GM21515 (cell line): ENCODE measurements around the gene IL12A.

Experiments
- ATAC-seq: cut with Tn5 transposase; IDR thresholded peaks from one replicate; pipeline ENCODE4 v1.9.1; 2021; ENCODE audit not compliant: unreplicated experiment

The IL12A gene

DNA sequence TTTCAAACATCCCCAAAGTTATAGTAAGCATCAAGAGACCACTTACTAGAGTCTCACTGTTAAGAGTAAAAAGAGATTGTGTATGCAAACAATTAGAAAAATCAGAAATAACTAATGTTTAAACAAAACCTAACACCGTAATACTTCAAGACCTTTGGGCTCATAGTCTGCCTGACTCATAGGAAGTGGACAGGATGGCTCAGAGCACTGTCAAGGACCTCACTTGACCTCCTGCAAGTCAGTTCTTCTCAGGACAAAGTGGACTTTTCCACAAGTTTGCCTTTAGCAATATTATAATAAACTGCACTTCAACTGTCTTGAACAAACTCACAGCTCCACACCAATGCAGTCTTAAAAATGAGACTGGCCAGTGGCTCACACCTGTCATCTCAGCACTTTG lies 34.8 kb downstream of the IL12A start:
- no peak for ATAC-seq

DNA sequence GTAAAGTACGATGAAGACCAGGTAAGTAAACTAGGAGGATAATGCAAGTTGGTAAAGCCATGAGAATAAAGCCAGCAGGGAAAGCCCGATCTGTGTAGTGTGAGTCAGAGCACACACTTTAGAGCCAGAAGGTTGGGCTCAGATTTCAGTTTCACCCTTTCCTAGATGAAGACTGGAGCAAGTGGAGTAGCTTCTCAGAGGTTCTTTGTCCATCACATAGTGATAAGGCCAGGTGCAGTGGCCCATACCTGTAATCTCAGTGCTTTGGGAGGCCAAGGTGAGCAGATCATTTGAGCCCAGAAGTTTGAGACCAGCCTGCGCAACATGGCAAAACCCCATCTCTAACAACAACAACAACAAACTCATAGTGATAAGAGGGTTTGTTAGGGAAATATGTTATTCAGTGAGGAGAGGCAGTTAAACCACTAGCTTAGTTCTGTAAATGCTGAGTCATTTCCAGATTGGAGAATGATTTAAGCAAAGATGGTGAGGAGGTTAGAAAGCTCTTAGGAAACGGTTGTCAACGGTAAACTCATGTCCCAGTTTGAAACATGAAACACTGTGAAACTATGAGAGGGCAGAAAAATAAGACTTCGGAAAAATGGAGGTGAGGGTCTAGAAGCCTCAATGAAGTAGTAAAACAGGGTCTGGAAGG lies 39.0 kb downstream of the IL12A start:
- ATAC-seq = peak; percentile 83

DNA sequence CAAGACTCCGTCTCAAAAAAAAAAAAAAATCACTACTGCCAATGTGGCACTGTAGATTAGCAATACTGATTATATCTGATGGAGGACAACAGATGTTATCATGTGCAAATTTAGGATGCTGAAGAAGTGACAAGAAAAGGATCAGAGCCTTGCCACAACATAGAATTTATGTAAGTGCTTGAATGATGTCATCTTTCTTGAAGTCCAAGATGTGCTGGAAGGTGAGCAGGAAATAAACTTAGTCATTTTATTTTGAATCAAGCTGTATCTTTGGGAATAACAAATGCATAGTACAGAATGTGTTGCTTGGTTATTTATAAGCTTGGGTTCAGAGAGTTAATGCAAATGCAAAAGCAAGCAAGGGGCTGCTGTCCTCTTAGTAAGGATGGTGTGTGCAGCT lies 47.1 kb downstream of the IL12A start:
- ATAC-seq = no peak

DNA sequence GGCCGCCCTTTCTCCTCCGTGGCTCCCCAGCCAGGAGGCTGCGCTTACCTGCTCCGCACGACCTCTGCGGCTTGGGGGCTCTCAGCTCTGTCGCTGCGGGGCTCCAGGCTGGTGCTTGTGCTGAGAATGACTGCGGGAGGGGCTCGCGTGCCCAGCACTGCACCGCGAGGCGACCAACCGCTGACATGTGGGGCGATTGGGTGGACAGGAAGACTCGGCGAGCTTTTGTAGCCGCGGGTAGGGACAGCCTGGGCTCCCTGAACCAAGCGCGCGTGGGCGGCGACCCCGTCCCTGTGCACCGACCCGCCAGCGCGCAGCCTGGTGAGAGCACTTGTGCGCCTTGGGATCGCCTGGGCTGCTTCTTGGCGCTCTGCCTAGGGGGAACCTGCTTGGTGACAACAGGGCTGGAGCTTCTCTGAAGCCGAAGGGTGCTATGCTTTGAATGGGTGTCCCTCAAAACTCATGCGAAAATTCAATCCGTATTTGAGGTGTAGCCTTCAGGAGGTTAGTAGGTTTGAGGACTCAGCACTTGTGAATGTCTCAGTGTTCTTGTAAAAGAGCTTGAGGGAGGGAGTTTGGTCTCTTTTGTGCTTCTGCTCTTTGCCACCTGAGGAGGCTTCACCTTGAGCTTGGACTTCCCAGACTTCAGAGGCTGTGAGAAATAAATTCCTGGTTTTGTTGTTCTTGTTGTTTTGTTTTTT lies 50.4 kb downstream of the IL12A start:
- no peak for ATAC-seq

DNA sequence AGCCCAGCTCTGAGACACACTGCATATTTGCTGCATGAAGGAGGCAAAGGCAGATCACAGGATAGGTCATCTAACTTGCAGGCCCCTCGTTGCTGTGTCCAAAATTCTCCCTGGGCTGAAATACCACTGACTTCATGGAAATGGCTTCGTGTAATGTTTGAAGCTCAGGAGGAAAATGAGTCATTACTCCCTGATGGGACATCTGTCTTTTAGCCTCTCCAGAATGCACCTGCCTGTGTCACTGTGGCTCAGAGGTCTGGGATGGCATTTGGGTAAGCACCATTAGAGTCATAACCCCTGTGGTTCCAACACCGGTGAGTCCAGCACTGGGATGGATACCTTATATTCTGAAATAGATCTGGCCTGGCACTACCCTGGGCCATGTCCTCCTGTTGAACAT lies 51.5 kb downstream of the IL12A start:
- ATAC-seq = no peak

DNA sequence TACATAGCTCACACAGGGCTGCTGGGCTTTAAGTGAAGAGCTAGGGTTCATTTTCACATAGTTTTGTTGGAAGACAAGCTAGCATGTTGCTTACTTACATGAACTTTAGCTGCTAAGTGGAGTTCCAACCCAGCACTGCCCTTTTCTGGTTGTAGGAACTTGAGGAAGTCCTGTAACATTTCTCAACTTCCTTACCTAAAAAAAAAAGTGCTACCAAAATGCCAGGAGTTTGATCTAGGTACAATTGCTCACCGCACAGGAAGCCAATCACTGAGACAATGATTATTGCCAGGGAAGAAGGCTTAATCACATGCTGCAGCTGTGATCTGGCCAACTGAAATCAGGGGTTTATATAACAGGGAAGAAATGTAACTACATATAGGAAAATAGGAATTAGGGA lies 52.8 kb downstream of the IL12A start:
- no peak for ATAC-seq

DNA sequence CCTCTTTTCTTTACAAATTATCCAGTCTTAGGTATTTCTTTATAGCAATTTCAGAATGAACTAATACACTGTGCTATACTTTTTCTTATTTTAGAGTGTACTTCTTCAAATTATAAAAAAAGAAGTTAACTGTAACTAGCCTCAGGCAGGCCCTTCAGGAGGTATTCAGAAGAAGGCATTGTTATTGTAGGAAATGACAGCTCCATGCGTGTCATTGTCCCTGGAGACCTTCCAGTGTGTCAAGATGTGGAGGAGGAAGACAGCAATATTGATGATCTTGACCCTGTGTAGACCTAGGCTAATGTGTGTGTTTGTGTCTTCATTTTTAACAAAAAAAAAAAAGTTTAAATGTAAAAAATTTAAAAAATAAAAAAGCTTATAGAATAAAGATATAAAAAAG lies 55.5 kb downstream of the IL12A start:
- ATAC-seq = no peak
